Measurements from ENCODE around the gene MAP7D1. TPM values are rescaled to one million over a fixed set of nuclear protein-coding genes. Genes with fewer than 3 reads are reported as not detected.
"Not testable (repeated sequence)": the region's sequence is repeated elsewhere in the genome, so short reads cannot be mapped to it uniquely, and the experiment has no call there.

Gene MAP7D1
- total RNA-seq, 1 donor from 2014 or later, result 49.6 TPM

DNA sequence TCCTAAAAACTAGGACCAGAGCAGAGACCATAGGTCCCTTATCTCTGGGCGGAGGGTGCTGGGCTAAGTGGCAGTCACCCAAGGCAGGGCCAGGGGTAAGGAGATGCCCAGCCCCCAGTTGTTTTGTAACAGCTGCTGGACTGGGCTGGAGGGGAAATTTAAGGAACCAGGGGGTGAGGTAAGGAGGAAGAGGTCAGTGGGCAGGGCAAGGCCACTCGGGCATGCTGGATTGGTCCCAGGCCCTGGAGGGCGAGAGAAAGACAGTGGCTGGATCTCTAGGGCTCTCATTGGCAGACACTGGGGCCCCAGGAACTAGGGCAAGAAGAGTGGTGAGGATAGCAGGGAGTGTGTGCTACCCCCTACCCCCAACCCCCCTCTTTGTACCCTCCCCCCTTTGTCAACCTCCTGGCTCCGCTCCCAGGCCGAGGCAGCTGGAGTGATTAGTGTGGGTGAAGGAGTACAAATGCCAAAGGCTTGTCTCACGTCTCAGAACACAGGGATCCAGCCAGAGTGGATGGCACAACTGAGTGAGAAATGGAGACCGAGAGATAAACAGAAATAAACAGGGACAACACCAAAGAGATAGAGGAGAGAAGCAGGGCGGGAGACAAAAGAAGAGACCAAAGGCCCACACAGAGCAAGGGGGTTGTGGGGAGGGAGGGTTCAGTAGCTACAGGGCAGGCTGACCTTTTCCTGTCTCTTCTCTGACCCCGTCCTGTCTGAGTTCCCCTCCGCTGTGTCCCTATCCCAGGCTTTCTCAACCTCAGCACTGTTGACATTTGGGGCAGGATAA lies 47.8 kb downstream of the MAP7D1 start:
- peak; percentile 4 for DNase-seq

DNA sequence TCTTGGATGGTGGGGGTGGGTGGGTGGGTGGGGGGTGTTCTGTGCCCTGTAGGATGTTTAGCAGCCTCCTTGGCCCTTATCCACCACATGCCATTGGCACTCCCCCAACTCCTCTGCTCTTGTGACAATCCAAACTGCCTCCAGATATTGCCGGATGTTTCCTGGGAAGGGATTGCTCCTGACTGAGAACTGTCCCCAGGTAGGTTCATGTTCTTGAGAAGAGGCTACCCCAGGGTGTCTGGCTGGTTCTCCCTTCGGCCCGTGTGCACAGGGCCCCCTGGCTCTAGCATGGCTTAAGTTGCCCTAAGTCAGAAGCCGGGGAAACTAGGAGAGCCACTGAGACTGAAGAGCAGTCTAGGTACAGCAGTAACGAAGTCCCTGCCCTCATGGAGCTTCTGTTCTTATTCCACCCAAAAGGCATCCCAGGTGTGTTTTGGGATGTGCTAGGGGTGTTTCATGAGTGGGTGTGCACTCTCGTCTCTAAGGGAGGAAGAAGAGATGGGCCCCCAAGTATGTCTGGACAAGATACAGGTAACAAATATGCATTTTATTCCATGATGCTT lies 48.5 kb downstream of the MAP7D1 start:
- no peak for DNase-seq

DNA sequence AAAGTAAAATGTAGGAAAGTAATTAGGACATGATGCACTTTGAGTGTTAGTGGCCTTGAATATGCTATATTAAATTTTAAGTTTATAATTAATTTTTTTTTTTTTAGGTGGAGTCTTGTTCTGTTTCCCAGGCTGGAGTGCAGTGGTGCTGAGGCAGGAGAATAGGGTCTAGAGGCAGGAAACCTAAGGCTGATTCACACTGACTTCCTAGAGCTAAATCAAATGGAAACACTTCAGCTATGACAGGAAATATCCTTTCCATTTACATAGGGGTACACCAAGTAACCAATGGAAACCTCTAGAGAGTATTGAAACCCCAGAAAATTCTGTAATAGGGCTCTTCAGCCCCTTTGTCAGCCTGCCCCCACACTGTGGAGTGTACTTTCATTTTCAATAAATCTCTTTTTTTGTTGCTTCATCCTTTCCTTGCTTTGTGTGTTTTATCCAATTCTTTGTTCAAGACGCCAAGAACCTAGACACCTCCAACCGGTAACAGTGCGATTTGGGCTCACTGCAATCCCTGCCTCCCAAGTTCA lies 50.4 kb downstream of the MAP7D1 start:
- no peak for DNase-seq

DNA sequence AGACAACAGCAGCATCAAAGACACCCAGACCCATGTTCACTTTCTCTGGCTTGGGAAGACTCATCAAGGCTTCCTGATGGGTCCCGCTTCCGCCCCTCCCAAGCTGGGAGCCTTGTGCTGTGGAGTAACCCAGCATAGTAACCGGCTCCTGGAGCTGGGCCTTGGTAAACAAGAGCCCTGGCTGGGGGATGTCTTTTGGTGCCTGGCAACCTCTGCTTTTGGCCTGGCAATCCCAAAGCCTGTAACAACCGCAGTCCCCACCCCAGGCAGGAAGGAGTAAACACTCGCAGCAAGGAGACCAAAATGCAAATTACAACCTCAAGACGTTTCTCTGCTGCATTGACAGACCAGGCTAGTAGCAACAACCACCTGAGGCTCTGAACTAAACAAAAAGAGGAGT lies 51.4 kb downstream of the MAP7D1 start:
- DNase-seq, result no peak

DNA sequence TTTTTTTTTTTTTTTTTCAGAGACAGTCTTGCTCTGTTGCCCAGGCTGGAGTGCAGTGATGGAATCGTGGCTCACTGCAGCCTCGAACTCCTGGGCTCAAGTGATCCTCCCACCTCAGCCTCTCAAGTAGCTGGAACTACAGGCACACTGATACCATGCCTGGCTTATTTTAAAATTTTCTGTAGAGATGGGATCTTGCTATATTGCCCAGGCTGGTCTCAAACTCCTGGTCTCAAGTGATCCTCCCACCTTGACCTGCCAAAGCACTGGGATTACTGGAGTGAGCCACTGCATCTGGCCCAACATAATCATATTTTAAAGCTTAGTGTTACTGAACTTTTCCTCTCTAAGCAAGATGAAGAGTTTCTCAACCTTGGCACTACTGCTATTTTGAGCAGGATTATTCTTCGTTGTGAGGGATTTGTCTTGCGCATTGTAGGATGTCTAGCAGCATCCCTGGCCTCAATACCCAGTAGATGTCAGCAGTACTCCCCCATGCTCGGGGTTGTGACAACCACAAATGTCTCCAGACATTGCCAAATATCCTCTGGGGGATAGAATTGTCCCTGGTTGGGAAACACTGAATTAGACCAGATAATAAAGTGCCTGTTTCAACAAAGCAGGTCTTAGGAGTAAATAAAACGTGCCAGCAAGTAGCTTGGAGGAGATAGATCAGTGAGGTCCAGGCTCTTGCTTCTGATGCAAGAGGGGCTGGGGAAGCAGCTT lies 53.2 kb downstream of the MAP7D1 start:
- no peak for DNase-seq

DNA sequence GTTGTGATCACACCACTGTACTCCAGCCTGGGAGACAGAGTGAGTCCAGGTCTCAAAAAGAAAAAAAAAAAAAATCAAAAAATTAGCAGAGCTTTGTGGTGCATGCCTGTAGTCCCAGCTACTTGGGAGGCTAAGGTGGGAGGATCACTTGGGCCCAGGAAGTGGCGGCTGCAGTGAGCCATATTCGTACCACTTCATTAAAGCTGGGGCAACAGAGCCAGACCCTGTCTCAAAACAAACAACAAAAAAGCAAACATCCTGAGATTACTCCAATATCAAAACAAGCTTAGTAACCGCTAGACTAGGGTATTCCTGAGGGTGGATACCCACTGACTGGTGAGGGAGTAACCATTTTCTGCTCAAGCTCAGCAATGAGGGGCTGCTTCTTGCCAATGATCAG lies 55.3 kb downstream of the MAP7D1 start:
- no peak for DNase-seq

DNA sequence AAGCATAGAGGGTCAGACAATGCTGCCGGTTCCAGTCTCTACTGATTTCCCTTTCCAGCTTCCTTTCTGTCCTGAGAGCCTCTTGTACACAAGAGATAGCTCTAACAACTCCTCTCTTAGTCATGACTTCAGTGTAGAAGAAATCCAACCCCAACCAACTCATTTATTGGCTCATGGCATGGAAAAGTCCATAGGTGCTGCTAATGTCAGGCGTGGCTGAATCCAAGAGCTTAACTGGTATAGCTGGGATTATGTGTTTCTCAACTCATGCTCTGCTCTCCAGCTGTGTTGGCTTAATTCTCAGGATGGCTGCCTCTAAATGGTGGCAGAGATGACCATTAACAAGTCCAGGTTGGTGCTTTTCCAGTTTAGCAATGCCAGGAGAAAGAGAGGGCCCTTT lies 55.9 kb downstream of the MAP7D1 start:
- no peak for DNase-seq

DNA sequence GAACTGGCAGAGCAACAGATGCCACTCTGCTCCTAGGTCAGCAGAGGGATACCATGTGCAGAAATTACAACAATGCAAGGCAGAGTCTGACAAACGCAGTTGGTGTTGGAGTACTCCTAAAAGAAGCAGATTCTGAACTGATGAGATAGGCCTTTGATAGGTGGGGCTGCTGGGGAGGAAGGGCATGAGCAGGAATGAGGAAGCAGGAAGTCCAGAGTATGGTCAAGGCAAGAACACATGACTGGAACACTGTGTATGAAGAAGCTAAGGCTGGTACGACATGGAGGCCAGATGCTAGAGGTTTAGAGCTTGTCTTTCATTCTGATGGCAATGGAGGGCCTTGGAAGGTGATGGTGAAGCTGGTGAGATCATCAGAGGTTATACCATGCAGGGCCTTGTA lies 56.8 kb downstream of the MAP7D1 start:
- no peak for DNase-seq

DNA sequence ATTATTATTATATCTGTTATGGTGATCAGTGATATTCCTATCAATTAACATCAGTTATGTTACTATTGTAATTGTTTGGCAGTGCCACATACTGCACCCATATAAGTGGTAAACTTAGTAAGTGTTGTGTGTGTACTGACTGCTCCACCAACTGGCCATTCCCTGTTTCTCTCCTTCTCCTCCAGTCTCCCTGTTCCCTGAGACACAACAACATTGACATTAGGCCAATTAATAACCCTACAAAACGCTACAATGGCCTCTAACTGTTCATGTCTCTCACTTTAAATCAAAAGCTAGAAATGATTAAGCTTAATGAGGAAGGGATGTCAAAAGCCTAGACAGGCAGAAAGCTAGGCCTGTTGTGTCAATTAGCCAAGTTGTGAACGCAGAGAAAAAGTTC lies 61.7 kb downstream of the MAP7D1 start:
- DNase-seq, result no peak

DNA sequence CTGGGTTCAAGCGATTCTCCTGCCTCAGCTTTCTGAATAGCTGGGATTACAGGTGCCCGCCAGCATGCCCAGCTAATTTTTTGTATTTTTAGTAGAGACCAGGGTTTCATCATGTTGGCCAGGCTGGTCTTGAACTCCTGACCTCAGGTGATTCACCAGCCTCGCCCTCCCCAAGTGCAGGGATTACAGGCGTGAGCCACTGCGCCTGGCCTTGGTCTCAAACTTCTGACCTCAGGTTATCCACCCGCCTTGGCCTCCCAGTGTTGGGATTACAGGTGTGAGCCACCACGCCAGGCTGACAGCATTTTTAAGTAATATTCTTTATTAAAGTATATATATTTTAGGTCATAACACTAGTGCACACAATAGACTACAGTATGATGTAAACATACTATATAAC lies 65.9 kb downstream of the MAP7D1 start:
- not testable (repeated sequence) for DNase-seq

DNA sequence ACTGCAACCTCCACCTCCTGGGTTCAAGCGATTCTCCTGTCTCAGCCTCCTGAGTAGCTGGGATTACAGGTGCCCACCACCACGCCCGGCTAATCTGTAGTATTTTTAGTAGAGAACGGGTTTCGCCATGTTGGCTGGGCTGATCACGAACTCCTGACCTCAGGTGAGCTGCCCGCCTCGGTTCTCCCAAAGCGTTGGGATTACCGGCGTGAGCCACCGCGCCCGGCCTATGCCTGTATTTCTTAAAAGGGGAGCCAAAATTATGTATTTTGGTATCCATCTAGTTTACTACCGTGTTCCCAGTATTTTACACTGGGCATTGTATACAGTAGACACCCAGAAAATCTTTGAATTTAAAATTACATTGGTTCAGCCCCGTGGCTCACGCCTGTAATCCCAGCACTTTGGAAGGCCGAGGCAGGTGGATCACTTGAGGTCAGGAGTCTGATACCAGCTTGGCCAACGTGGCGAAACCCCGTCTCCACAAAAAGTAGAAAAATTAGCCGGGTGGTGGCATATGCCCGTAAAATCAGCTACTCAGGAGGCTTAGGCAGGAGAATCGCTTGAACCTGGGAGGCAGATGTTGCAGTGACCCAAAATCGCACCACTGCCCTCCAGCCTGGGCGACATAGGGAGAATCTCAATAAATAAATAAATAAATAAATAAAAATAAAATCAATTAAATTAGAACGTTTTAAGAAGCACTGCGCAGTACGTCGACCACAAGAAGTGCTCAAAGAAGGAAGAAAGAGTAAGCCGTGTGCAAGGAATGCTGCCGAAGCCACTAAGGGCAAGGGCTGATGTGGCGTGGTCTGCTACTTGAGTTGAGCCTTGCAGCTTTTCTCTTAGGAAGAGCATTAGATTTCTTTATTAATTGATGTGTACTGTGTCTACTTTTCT lies 66.8 kb downstream of the MAP7D1 start:
- DNase-seq, result no peak

DNA sequence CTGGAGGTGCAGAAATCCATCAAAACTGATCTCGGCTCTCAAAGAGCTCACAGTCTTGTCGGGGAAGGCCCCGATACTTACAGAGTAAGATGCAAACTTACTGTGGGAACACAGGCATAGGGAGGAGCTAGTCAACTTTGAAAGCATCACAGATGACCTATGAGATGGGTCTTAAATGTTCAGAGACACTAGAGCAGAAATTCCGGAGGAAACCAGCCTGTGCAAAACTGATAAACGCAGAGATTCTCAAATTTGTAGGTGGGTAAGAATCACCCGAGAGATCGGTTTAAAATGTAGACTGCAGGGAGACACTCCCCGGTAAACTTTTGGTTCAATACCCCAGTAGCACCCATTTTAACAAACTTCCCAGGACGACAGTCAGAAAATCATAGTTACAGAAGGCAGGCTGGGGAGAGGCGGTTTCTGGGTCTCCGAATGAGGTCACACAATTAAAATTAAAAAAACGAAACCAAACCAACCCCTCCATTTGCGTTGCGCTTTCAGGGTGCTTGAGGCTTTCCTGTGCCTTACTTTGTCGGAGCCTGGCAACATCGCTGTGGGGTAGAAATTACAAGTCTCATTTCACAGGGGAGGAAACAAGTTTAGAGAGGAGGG lies 67.5 kb downstream of the MAP7D1 start:
- peak; percentile 71 for DNase-seq

DNA sequence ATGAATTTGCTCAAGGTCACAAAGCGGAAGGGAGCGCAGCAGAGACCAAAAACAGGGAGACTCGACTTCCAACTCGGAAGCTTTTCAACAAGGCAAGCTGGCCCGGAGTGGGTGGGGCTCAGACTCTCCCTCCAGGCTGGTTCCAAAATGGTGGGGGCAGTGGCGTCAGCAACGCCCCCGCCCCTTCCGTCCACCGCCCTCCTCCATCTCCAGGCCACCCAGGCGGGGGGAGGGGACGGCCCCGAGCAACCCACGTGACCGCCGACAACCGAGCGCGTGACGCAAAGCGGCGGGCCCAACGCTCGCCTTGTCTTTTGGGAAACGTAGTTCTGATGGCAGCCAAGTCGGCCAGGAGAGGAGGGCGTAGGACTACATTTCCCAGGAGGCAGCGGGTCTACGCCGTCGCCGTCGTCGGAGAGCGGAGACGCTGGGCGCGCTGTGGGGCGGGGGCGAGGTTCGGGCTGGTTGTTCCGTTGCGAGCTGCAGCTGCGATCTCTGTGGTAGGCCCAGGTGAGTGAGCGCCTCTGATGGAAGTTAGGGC lies 68.1 kb downstream of the MAP7D1 start, which contains the start of gene THRAP3:
TSS of gene THRAP3 (plus strand) at position 448 of the 541 bp plus-strand sequence. CDS start 58,121 bp downstream, outside the sequence.
- DNase-seq, result peak; percentile 100

DNA sequence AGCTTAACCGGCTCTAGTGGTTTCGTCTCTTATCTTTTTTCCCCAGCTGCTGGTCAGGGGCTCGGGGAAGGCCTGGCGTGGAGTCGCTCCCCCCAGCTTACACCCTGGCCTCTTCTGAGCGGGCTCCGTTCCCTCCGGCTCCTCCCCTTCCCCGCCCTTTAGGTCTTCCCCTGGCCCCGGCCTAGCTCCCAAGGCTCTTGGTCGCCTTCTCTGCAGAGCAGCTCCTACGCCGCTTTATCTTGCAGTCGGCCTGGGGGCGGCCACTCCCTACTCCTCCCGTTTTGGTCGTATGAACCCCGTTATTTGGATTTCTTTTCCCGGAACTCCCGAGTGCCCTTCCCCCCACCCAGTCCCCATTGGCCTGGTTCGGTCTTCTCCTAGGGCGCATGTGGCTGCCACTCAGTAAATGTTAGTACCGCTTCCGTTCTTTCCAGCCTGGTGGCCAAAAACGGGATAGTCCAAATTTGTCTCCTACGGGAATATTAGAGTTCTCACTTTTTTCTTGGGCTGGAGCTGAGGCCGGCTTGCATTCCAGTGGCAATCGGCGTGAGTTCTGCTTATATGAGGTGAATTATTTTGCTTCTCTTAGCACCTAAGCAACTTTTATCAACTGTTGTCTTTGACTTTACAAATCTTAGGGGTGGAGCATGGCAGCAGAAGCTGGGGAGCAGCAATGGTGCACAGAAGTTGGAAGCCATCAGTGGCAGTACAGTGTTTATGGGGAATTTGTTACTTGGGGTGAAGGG lies 68.8 kb downstream of the MAP7D1 start:
- peak; percentile 79 for DNase-seq

DNA sequence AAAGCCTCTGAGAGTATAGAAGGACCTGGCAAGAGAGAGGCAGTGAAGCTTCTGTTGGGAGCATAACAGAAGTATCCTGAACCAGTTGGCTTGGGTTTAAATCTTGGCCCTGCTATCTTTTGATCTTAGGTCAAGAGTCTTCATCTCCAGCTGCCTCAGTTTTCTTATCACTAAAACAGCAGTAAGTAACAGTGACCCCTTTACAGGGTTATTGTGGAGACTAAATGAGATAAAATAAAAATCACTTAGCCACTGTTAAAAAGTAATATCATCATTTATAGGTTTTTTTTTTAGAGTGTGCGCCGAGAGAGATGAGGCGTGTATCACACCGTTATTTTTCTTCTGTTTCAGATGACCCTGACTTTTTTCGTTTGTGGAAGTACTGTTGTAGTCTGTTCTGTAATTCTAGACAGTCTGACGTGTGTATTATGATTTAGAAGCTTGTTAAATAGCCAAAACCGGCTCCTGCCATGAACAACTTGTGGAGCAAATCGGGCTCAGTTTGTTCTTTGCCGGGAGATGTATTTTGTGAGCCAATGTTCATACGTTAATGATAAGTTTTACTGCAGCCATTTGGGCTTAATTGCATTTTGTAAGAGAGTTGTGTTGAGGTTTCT lies 69.4 kb downstream of the MAP7D1 start:
- no peak for DNase-seq

DNA sequence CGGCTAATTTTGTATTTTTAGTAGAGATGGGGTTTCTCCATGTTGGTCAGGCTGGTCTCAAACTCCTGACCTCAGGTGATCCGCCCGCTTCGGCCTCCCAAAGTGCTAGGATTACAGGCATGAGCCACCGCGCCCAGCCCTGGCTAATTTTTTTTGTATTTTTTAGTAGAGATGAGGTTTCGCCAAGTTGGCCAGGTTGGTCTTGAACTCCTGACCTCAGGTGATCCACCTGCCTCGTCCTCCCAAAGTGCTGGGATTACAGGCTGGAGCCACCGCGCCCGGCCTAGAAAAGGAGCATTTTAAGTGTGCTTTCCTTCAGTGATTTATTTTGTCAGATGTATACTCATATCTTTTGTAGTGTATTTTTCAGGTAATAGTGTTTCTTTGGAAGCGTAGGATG lies 74.3 kb downstream of the MAP7D1 start:
- not testable (repeated sequence) for DNase-seq
